GM13977 (cell line): ENCODE data around the gene MNX1.

ENCODE experiments used
- DNase-seq: peaks from one replicate; pipeline ENCODE4 v3.0.0; 2012; ENCODE audit warnings: low spot score
- CTCF ChIP-seq: IDR thresholded peaks from 2 replicates; pipeline ENCODE4 v1.5.1; 2012; ENCODE audit warnings: mild to moderate bottlenecking, control low read depth; ENCODE audit not compliant: insufficient read depth; ENCODE audit errors: extremely low read depth, missing control alignments
- in situ Hi-C: fragments of 300-500 bp; cut with MboI; formaldehyde crosslinking; loops from one replicate; pipeline ENCODE4 v1.12.0; 2022; ENCODE audit warnings: low sequenced_read_pairs, low pct_unique_long_range_greater_than_20kb, mixed read lengths, inconsistent platforms; ENCODE audit not compliant: unreplicated experiment

MNX1 gene

GRCh38 chr7:156956727-156957126 is 53.7 kb downstream of the MNX1 start:
- in situ Hi-C loops = loop anchor here (25.0 kb wide), 1 partner anchor 306 kb away; no protein-coding TSS in a partner anchor
- TF ChIP-seq CTCF = no peak
- DNase-seq = no peak

- no peak for TF ChIP-seq CTCF
- in situ Hi-C loops = loop anchor here (25.0 kb wide), 1 partner anchor 307 kb away; no protein-coding TSS in a partner anchor
- no peak for DNase-seq
Observed at GRCh38 chr7:156954941-156955340, 55.5 kb downstream of the MNX1 start.
